ENCODE measurements around the gene SH3RF3. TPM values are rescaled to one million over a fixed set of nuclear protein-coding genes. Genes with fewer than 3 reads are reported as not detected.

The SH3RF3 gene
- total and polyA plus RNA-seq, 2 of the 13 experiments (the other 11 are each of a cell fraction or from before 2014, with no cell fraction given) = 0.04 TPM; not detected in 1

DNA sequence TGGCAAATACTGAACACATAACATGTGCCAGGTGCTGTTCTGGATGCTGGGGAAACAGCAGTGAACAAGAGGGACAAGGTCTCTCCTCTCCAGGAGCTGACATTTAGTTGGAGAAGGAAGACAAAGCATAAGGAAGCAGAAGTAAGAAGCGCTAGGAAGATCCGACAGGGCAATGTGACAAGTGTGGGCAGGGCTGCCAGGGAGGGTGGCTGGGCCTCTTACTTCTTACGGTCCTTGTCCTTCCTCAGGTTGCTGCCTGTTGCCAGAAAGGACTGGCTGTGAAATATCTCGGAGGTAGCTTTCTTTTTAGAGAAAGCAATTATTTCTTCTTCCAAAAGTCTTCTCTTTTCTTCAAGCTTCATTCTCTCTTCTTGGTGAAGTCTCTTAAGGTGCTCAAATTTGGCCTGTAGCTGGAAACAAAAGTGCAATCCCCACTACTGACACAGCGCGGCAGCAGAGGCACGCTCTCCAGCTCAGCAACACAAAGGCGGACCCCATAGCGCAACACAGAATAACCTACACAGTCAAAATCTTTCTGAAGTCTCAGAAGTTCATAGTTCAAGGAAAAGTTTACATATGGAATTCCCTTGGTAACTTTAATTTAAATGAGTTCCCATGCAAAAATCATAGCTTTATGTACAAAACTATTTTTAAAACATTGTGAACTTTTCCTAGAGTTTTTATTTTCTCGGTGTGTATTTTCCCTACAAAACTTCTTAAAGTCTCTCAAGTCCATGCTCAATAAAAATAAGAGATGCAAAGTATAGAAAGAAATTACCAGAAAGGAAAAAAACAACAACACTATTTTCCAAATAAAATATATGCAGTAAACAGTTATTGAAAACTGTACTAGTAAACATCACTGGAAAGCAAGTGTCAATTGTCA, 417.1 kb downstream of the SH3RF3 start (continued):
- TF ChIP-seq SOX13 (IDR thresholded peaks at IDR 0.05) = no peak
- TF ChIP-seq SOX13 (CRISPR knock-in tag; conservative IDR thresholded peaks at IDR 0.05 in 1 of 2, IDR thresholded peaks at IDR 0.05 in 1 of 2) = no peak
- TF ChIP-seq, protein P1, sequence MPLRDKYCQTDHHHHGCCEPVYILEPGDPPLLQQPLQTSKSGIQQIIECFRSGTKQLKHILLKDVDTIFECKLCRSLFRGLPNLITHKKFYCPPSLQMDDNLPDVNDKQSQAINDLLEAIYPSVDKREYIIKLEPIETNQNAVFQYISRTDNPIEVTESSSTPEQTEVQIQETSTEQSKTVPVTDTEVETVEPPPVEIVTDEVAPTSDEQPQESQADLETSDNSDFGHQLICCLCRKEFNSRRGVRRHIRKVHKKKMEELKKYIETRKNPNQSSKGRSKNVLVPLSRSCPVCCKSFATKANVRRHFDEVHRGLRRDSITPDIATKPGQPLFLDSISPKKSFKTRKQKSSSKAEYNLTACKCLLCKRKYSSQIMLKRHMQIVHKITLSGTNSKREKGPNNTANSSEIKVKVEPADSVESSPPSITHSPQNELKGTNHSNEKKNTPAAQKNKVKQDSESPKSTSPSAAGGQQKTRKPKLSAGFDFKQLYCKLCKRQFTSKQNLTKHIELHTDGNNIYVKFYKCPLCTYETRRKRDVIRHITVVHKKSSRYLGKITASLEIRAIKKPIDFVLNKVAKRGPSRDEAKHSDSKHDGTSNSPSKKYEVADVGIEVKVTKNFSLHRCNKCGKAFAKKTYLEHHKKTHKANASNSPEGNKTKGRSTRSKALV (CRISPR knock-in tag; IDR thresholded peaks at IDR 0.05) = 0 out of 2 replicates have a peak, but pooled peaks have one; percentile 20
- no peak for TF ChIP-seq BHLHE40 (IDR thresholded peaks at IDR 0.05; ENCODE audit: low read length)
- no peak for TF ChIP-seq ZFP37 (CRISPR knock-in tag; IDR thresholded peaks at IDR 0.05; ENCODE audit: borderline replicate concordance)
- TF ChIP-seq NCOA2 (CRISPR knock-in tag; IDR thresholded peaks at IDR 0.05) = peak; percentile 29; the same call in 1 of the 2 replicates
- TF ChIP-seq TSC22D2 (CRISPR knock-in tag; IDR thresholded peaks at IDR 0.05; ENCODE audit: borderline replicate concordance) = no peak
- TF ChIP-seq CEBPG (CRISPR knock-in tag; IDR thresholded peaks at IDR 0.05) = peak; percentile 50
- no peak for TF ChIP-seq ZNF761 (CRISPR knock-in tag; conservative IDR thresholded peaks at IDR 0.05)
- peak; percentile 66; the same call in 1 of the 2 replicates for TF ChIP-seq KDM3A (CRISPR knock-in tag; IDR thresholded peaks at IDR 0.05; ENCODE audit: low read depth)
- no peak for TF ChIP-seq SKIL (CRISPR knock-in tag; IDR thresholded peaks at IDR 0.05; ENCODE audit: borderline replicate concordance)
- peak; percentile 79 for TF ChIP-seq XRCC5 (optimal IDR thresholded peaks at IDR 0.05; ENCODE audit: low read length)
- TF ChIP-seq NFYC (CRISPR knock-in tag; IDR thresholded peaks at IDR 0.05) = no peak
- TF ChIP-seq HOXA3 (CRISPR knock-in tag; IDR thresholded peaks at IDR 0.05) = no peak; the same call in 1 of the 2 replicates
- no peak for TF ChIP-seq ZNF580 (CRISPR knock-in tag; IDR thresholded peaks at IDR 0.05; ENCODE audit: borderline replicate concordance, low read depth)
- no peak for TF ChIP-seq ZBTB38 (CRISPR knock-in tag; IDR thresholded peaks at IDR 0.05)
- TF ChIP-seq SMC3 (IDR thresholded peaks at IDR 0.05; ENCODE audit: low read length) = peak; percentile 98
- no peak for TF ChIP-seq ZNF674 (CRISPR knock-in tag; IDR thresholded peaks at IDR 0.05; ENCODE audit: low read depth)
- TF ChIP-seq HMGXB3 (CRISPR knock-in tag; IDR thresholded peaks at IDR 0.05; ENCODE audit: borderline replicate concordance) = peak; percentile 32; the same call in 1 of the 2 replicates
- TF ChIP-seq HNRNPK (IDR thresholded peaks at IDR 0.05; ENCODE audit: low read depth, low read length, poor library complexity, severe bottlenecking) = no peak
- no peak for TF ChIP-seq ZNF333 (CRISPR knock-in tag; IDR thresholded peaks at IDR 0.05; ENCODE audit: borderline replicate concordance)
